Thyroid gland (tissue), 4 donors: ENCODE data around the gene MID1.

Experiments used
- CTCF ChIP-seq, 6 experiments: fragments of 200-600 bp in 3 of 6; fragments of 450-650 bp in 3 of 6; sonication (generic) in 3 of 6; IDR thresholded peaks; one replicate each; pipeline ENCODE4 v1.5.1; 2016 to 2019; ENCODE audit warnings: antibody characterized with exemption in 6 of 6, mild to moderate bottlenecking in 2 of 6, inconsistent platforms in 1 of 6, moderate library complexity in 1 of 6
- POLR2A ChIP-seq, 2 donors: fragments of 450-650 bp; IDR thresholded peaks; one replicate each; pipeline ENCODE4 v1.6.1; 2017; ENCODE audit warnings: antibody characterized with exemption in 2 of 2, mild to moderate bottlenecking in 2 of 2, moderate library complexity in 1 of 2

- TF ChIP-seq POLR2A (IDR thresholded peaks at IDR 0.05) (no peak), CTCF (IDR thresholded peaks at IDR 0.05) (no peak)
These were observed 142.9 kb downstream of the MID1 start for GRCh38 chrX:10477525-10477924.
